Measurements from ENCODE around the gene CNTN4.

The CNTN4 gene

GRCh38 chr3:3069723-3070122 is 971.1 kb downstream of the CNTN4 start:
- no peak for TF ChIP-seq CTCF (IDR thresholded peaks at IDR 0.05; ENCODE audit: low read depth, low read length)
- H3K4me3 ChIP-seq (ENCODE audit: low read depth, low read length), result no peak overlapping the region

GRCh38 chr3:3071136-3071535 is 972.5 kb downstream of the CNTN4 start:
- no peak for TF ChIP-seq CTCF (IDR thresholded peaks at IDR 0.05; ENCODE audit: low read depth, low read length)
- no peak overlapping the region for H3K4me3 ChIP-seq (ENCODE audit: low read depth, low read length)

- no peak for TF ChIP-seq CTCF (IDR thresholded peaks at IDR 0.05; ENCODE audit: low read depth, low read length)
- H3K4me3 ChIP-seq (ENCODE audit: low read depth, low read length), result no peak overlapping the region
Measured at GRCh38 chr3:3074551-3075257, 976.0 kb downstream of the CNTN4 start.

GRCh38 chr3:3080309-3080708 is 981.6 kb downstream of the CNTN4 start:
- no peak for TF ChIP-seq CTCF (IDR thresholded peaks at IDR 0.05; ENCODE audit: low read depth, low read length)
- no peak overlapping the region for H3K4me3 ChIP-seq (ENCODE audit: low read depth, low read length)

GRCh38 chr3:3081381-3082233 is 982.9 kb downstream of the CNTN4 start:
- TF ChIP-seq CTCF (IDR thresholded peaks at IDR 0.05; ENCODE audit: low read depth, low read length), result no peak
- H3K4me3 ChIP-seq (ENCODE audit: low read depth, low read length), result no peak overlapping the region

- no peak for TF ChIP-seq CTCF (IDR thresholded peaks at IDR 0.05; ENCODE audit: low read depth, low read length)
- no peak overlapping the region for H3K4me3 ChIP-seq (ENCODE audit: low read depth, low read length)
Measured at GRCh38 chr3:3082234-3082924, 983.7 kb downstream of the CNTN4 start.

All from WI38 (cell line).